Lower lobe of right lung (tissue), 2 donors: ENCODE results near the gene TMEM184B. TPM values are rescaled to one million over a fixed set of nuclear protein-coding genes. Genes with fewer than 3 reads are reported as not detected.
A peak's percentile ranks its signal among the peaks of the same experiment; 100 is the strongest.

ENCODE experiments used
- ATAC-seq, 2 donors: fragments of 200-7000 bp; cut with Tn5 transposase; one replicate each; pipeline ENCODE4 v1.9.1; 2020 to 2022; ENCODE audit warnings: mild to moderate bottlenecking in 2 of 2, moderate library complexity in 2 of 2
- DNase-seq: peaks from one replicate; pipeline ENCODE4 v3.0.0-alpha.2; 2020
- H3K27ac ChIP-seq: fragments of 200-600 bp; one replicate; pipeline ENCODE4 v1.8.0; 2022
- H3K27me3 ChIP-seq: fragments of 200-600 bp; one replicate; pipeline ENCODE4 v1.8.0; 2022; ENCODE audit warnings: low read depth
- H3K36me3 ChIP-seq: fragments of 200-600 bp; one replicate; pipeline ENCODE4 v1.8.0; 2022; ENCODE audit warnings: mild to moderate bottlenecking
- H3K4me1 ChIP-seq: fragments of 200-600 bp; one replicate; pipeline ENCODE4 v1.8.0; 2022
- H3K4me3 ChIP-seq: fragments of 200-600 bp; one replicate; pipeline ENCODE4 v1.8.0; 2022; ENCODE audit warnings: mild to moderate bottlenecking
- H3K9me3 ChIP-seq: fragments of 200-600 bp; one replicate; pipeline ENCODE4 v1.8.0; 2022
- CTCF ChIP-seq: fragments of 200-600 bp; IDR thresholded peaks from one replicate; pipeline ENCODE4 v1.8.0; 2022; ENCODE audit warnings: antibody characterized with exemption, mild to moderate bottlenecking
- intact Hi-C: fragments of 100-400 bp; cut with DNase I; formaldehyde crosslinking; loops from one replicate; pipeline ENCODE4 v1.11.0; 2022
- total RNA-seq: library from RNA; stranded (reverse); fragmentation: NEBNext Ultra II Directional; extraction: Animal tissue kit (Norgen Biotek cat#: 25700); gene quantifications from one replicate; pipeline ENCODE4 v1.2.1, GENCODE V29; 2021
- donor health status: DM: no; HTN: yes; CAD: no; lungs with severe emphysema.

The TMEM184B gene
- total RNA-seq, 1 donor from 2014 or later = 77.7 TPM

GRCh38 chr22:38309614-38310517 is 37.1 kb upstream of the TMEM184B start:
- peaks cover 93% of the 10 kb centered on the region for H3K4me1 ChIP-seq
- H3K27ac ChIP-seq = peak overlapping the region; percentile 58
- ATAC-seq (no peak), DNase-seq (no peak)
- no peak overlapping the region for H3K4me3 ChIP-seq
- no peaks in the 10 kb centered on the region for H3K27me3 ChIP-seq
- intact Hi-C loops = no loop called here
- no peak for TF ChIP-seq CTCF
- no peaks in the 10 kb centered on the region for H3K9me3 ChIP-seq
- H3K36me3 ChIP-seq = peaks cover 44% of the 10 kb centered on the region

- H3K27ac ChIP-seq = peak overlapping the region; percentile 58
- ATAC-seq = no peak
- no peaks in the 10 kb centered on the region for H3K9me3 ChIP-seq
- H3K4me3 ChIP-seq = no peak overlapping the region
- no peak for TF ChIP-seq CTCF
- peaks cover 93% of the 10 kb centered on the region for H3K4me1 ChIP-seq
- no peak for DNase-seq
- intact Hi-C loops = no loop called here
- H3K36me3 ChIP-seq = peaks cover 52% of the 10 kb centered on the region
- no peaks in the 10 kb centered on the region for H3K27me3 ChIP-seq
Measured at GRCh38 chr22:38308791-38309498, 36.1 kb upstream of the TMEM184B start.

- peaks cover 65% of the 10 kb centered on the region for H3K4me1 ChIP-seq
- H3K27me3 ChIP-seq = no peaks in the 10 kb centered on the region
- intact Hi-C loops = no loop called here
- ATAC-seq (peak in 1 of 2 donors; percentile 54), DNase-seq (no peak)
- no peak for TF ChIP-seq CTCF
- H3K36me3 ChIP-seq = peaks cover 59% of the 10 kb centered on the region
- no peaks in the 10 kb centered on the region for H3K9me3 ChIP-seq
- peak overlapping the region; percentile 47 for H3K27ac ChIP-seq
- H3K4me3 ChIP-seq = peak overlapping the region; percentile 12
Measured at GRCh38 chr22:38305471-38306448, 33.0 kb upstream of the TMEM184B start.

- Histone ChIP-seq H3K36me3 (peaks cover 68% of the 10 kb centered on the region), H3K4me3 (no peak overlapping the region), H3K27ac (peak overlapping the region; percentile 47), H3K27me3 (no peaks in the 10 kb centered on the region), H3K9me3 (no peaks in the 10 kb centered on the region), H3K4me1 (peaks cover 54% of the 10 kb centered on the region)
- intact Hi-C loops = no loop called here
- no peak for TF ChIP-seq CTCF
- ATAC-seq = peak in 1 of 2 donors; percentile 16
- DNase-seq = no peak
Measured at GRCh38 chr22:38304526-38304925, 31.7 kb upstream of the TMEM184B start.

- Histone ChIP-seq H3K27ac (peak overlapping the region; percentile 47), H3K4me3 (no peak overlapping the region), H3K36me3 (peaks cover 68% of the 10 kb centered on the region), H3K9me3 (no peaks in the 10 kb centered on the region), H3K27me3 (no peaks in the 10 kb centered on the region), H3K4me1 (peaks cover 48% of the 10 kb centered on the region)
- no peak for TF ChIP-seq CTCF
- ATAC-seq (no peak), DNase-seq (no peak)
- intact Hi-C loops = no loop called here
Measured at GRCh38 chr22:38303974-38304373, 31.2 kb upstream of the TMEM184B start.
